WI38 (cell line): ENCODE measurements around the gene LRMDA.

Experiments
- H3K4me3 ChIP-seq: 2 replicates; pipeline ENCODE4 v1.5.1; 2011; ENCODE audit warnings: low read depth, mild to moderate bottlenecking, control low read depth, low read length
- TF ChIP-seq, protein P1 (sequence below): IDR thresholded peaks from 2 replicates; pipeline ENCODE4 v1.5.1; 2012; ENCODE audit warnings: low read depth, mild to moderate bottlenecking, control low read depth, low read length

Gene LRMDA

GRCh38 chr10:75660823-75661222, 229.4 kb downstream of the LRMDA start:
- TF ChIP-seq, protein P1, sequence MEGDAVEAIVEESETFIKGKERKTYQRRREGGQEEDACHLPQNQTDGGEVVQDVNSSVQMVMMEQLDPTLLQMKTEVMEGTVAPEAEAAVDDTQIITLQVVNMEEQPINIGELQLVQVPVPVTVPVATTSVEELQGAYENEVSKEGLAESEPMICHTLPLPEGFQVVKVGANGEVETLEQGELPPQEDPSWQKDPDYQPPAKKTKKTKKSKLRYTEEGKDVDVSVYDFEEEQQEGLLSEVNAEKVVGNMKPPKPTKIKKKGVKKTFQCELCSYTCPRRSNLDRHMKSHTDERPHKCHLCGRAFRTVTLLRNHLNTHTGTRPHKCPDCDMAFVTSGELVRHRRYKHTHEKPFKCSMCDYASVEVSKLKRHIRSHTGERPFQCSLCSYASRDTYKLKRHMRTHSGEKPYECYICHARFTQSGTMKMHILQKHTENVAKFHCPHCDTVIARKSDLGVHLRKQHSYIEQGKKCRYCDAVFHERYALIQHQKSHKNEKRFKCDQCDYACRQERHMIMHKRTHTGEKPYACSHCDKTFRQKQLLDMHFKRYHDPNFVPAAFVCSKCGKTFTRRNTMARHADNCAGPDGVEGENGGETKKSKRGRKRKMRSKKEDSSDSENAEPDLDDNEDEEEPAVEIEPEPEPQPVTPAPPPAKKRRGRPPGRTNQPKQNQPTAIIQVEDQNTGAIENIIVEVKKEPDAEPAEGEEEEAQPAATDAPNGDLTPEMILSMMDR: no peak
- H3K4me3 ChIP-seq: no peak overlapping the region

- no peak overlapping the region for H3K4me3 ChIP-seq
- TF ChIP-seq, protein P1: no peak
Measured at GRCh38 chr10:75662715-75663114, 231.3 kb downstream of the LRMDA start.

- TF ChIP-seq, protein P1: no peak
- no peak overlapping the region for H3K4me3 ChIP-seq
Measured at GRCh38 chr10:75663947-75664664, 232.7 kb downstream of the LRMDA start.

DNA sequence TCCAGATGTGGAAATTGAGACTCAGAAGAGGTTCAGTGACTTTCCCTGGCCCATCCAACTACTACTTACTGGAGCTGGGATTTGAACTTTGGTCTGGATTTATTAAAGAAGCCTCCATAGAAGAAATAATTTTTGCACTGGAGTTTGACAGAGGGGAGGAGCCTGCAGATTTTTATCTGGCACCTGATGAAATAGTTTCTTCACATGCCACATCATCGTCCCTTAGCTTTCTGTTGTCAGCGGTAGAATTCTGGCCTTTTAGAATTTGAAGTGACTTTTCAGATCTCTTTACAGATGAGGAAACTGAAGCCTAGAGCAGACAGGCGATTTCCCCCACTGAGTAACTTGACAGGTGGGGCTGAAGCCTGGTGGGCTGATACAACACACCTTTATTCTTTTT, 233.5 kb downstream of the LRMDA start:
- TF ChIP-seq, protein P1: no peak
- no peak overlapping the region for H3K4me3 ChIP-seq

- TF ChIP-seq, protein P1: no peak
- H3K4me3 ChIP-seq: no peak overlapping the region
Measured at GRCh38 chr10:75665707-75666106, 234.3 kb downstream of the LRMDA start.

DNA sequence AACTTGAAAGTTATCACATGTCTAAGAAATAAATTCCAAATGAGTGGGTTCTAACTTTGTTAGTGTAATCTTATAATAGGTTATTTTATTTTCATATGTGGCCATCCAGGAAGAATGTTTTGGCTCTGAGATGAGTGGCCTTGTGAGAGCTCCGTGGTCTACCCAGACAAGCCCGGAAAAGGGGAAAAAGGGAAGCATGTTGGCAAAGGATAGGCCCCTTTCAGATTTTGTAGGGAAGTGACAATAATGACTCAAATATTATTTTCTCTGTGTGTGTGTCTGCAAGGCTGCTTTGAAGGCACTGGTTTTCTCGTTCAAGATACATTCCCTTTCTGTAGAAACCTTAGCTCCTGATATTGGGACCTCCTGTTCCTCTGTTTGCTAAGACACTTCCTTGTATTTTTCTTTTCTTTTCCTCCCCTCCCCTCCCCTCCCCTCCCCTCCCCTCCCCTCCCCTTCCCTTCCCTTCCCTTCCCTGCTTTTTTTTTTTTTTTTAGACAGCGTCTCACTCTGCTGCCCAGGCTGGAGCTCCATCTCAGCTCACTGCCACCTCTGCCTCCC, 240.8 kb downstream of the LRMDA start:
- no peak overlapping the region for H3K4me3 ChIP-seq
- TF ChIP-seq, protein P1: no peak

GRCh38 chr10:75672842-75673241, 241.4 kb downstream of the LRMDA start:
- H3K4me3 ChIP-seq: no peak overlapping the region
- TF ChIP-seq, protein P1: no peak
